ENCODE results near the gene DSCAM. TPM values are rescaled to one million over a fixed set of nuclear protein-coding genes. Genes with fewer than 3 reads are reported as not detected.

The DSCAM gene
- total and polyA plus RNA-seq, 2 experiments from 2014 or later = 0.07 TPM; not detected in 1

DNA sequence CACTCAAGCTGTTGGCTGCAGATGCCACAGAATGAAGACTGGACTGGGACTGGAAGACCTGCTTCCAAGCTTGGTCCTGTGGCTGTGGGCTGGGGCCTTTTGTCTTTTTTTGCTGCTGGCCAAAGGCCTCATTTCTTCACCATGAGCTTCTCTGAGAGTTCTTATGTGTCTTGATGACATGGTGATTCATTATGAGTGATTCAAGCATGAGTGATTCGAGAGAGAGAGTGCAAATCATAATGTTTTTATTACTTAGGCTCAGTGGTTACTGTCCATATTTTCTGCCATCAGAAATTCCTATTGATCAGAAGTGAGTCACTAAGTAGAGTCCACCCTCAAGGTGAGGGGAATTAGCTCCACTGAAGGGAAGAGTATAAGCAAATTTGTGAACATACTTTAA is 885.7 kb downstream of the DSCAM start:
- H3K27ac ChIP-seq (ENCODE audit: low read depth) = no peak overlapping the region
- H3K79me2 ChIP-seq (replicated peaks; ENCODE audit: insufficient read depth) = no peaks in the 10 kb centered on the region
- no peaks in the 10 kb centered on the region for H3K4me1 ChIP-seq (ENCODE audit: insufficient read depth)
- H3K36me3 Mint-ChIP-seq (ENCODE audit: low read depth) = peaks cover 8% of the 10 kb centered on the region
- no peak overlapping the region for H3K27ac Mint-ChIP-seq
- no peaks in the 10 kb centered on the region for H3K27me3 Mint-ChIP-seq (ENCODE audit: insufficient read depth, low read depth, poor library complexity)
- no peaks in the 10 kb centered on the region for H3K4me1 Mint-ChIP-seq
- ATAC-seq = no peak
- TF ChIP-seq ZNF114 (CRISPR knock-in tag; IDR thresholded peaks at IDR 0.05) (no peak), POLR2AphosphoS5 (IDR thresholded peaks at IDR 0.05; ENCODE audit: low read depth) (no peak), CREB1 (CRISPR knock-in tag; IDR thresholded peaks at IDR 0.05; ENCODE audit: low read depth) (no peak)
- H3K4me3 ChIP-seq = no peak overlapping the region
- peaks cover 50% of the 10 kb centered on the region for H3K9me3 Mint-ChIP-seq
- H3K4me2 ChIP-seq = no peak overlapping the region
- H3K9me2 ChIP-seq (ENCODE audit: insufficient read depth) = peaks cover 7% of the 10 kb centered on the region
- no peak for DNase-seq (ENCODE audit: low spot score)
- H3K4me3 Mint-ChIP-seq = no peak overlapping the region
- no peaks in the 10 kb centered on the region for H3F3A ChIP-seq (replicated peaks; ENCODE audit: low read depth)
- no peak overlapping the region for H2AFZ ChIP-seq
- no peaks in the 10 kb centered on the region for H3K27me3 ChIP-seq (ENCODE audit: insufficient read depth)
- H4K20me1 ChIP-seq (replicated peaks; ENCODE audit: insufficient read depth) = no peaks in the 10 kb centered on the region
- H3K36me3 ChIP-seq (ENCODE audit: insufficient read depth) = no peaks in the 10 kb centered on the region

Small RNA genes within 50 kb of the gene (microRNA-seq; reads per million reads assigned to microRNA genes)
- gene MIR4760 = not detected

Small RNA genes within 50 kb of the gene (small RNA-seq; reads per million reads assigned to genes)
- gene MIR4760 (ENCODE audit: low replicate concordance) = not detected
- not detected for gene RF00432 (ENCODE audit: low replicate concordance)

Data from GM23338 (cell line).